Tibial nerve (tissue), 4 donors: ENCODE measurements around the gene KBTBD13. TPM values are rescaled to one million over a fixed set of nuclear protein-coding genes. Genes with fewer than 3 reads are reported as not detected.

Experiments
- DNase-seq, 2 donors: peaks; one replicate each; pipeline ENCODE4 v3.0.0-alpha.2; 2019; ENCODE audit warnings: low spot score in 2 of 2
- H3K27ac ChIP-seq, 4 donors: fragments of 200-600 bp; sonication (generic) in 3 of 4; one replicate each; pipeline ENCODE4 v1.5.1; 2017 to 2019; ENCODE audit warnings: mild to moderate bottlenecking in 1 of 4
- H3K27me3 ChIP-seq, 2 donors: fragments of 200-600 bp; sonication (generic) in 1 of 2; one replicate each; pipeline versions ENCODE4 v1.5.1 to v1.6.0; 2017 to 2019
- H3K36me3 ChIP-seq, 3 donors: fragments of 200-600 bp; sonication (generic); one replicate each; pipeline ENCODE4 v1.5.1; 2018 to 2019
- H3K4me1 ChIP-seq, 4 donors: fragments of 200-600 bp; sonication (generic) in 3 of 4; one replicate each; pipeline ENCODE4 v1.5.1; 2017 to 2019
- H3K4me3 ChIP-seq, 4 donors: fragments of 200-600 bp; sonication (generic) in 3 of 4; one replicate each; pipeline ENCODE4 v1.5.1; 2017 to 2019; ENCODE audit warnings: mild to moderate bottlenecking in 1 of 4, moderate library complexity in 1 of 4
- H3K9me3 ChIP-seq, 4 donors: fragments of 200-600 bp; sonication (generic) in 3 of 4; one replicate each; pipeline ENCODE4 v1.5.1; 2017 to 2019
- CTCF ChIP-seq, 5 experiments: fragments of 200-600 bp in 3 of 5; fragments of 450-650 bp in 2 of 5; sonication (generic) in 3 of 5; IDR thresholded peaks; one replicate each; pipeline ENCODE4 v1.5.1; 2016 to 2019; ENCODE audit warnings: antibody characterized with exemption in 5 of 5, mild to moderate bottlenecking in 3 of 5, moderate library complexity in 2 of 5
- EP300 ChIP-seq, 2 donors: sonication (generic); formaldehyde crosslinking; IDR thresholded peaks; one replicate each; pipeline ENCODE4 v1.6.1; 2017; ENCODE audit warnings: antibody characterized with exemption in 2 of 2, mild to moderate bottlenecking in 1 of 2
- POLR2A ChIP-seq, 2 donors: fragments of 450-650 bp; IDR thresholded peaks; one replicate each; pipeline ENCODE4 v1.6.1; 2017; ENCODE audit warnings: antibody characterized with exemption in 2 of 2, mild to moderate bottlenecking in 2 of 2, moderate library complexity in 2 of 2
- WGBS, 2 donors: methylation state at CpG; one replicate each; pipeline ENCODE4 v1.1.5; 2018; 5-methylcytosine and 5-hydroxymethylcytosine counted together
- total RNA-seq, 4 donors: library from RNA; depleted of rRNA; stranded (reverse); fragments of >200 nt; gene quantifications; one replicate each; pipeline ENCODE4 v1.1.0, GENCODE V29; 2016

KBTBD13 gene
- total RNA-seq, 4 donors from 2014 or later, result not detected

- 75 to 84% methylated on average over 2 of the region's 2 CpGs for WGBS, 2 donors
- no peak overlapping the region for H3K4me3 ChIP-seq
- H3K36me3 ChIP-seq, result peaks cover 0 to 30% (median 0%) of the 10 kb centered on the region in 3 donors
- no peaks in the 10 kb centered on the region for H3K27me3 ChIP-seq
- H3K9me3 ChIP-seq, result no peaks in the 10 kb centered on the region
- no peak for DNase-seq
- H3K4me1 ChIP-seq, result peaks cover 0 to 58% (median 34%) of the 10 kb centered on the region in 4 donors
- H3K27ac ChIP-seq, result no peak overlapping the region
- TF ChIP-seq CTCF (IDR thresholded peaks at IDR 0.05), result no peak
- no peak for TF ChIP-seq POLR2A (IDR thresholded peaks at IDR 0.05)
- no peak for TF ChIP-seq EP300 (IDR thresholded peaks at IDR 0.05)
These were observed 23.6 kb upstream of the KBTBD13 start for GRCh38 chr15:65052956-65053355.

GRCh38 chr15:65054333-65055200 is 22.0 kb upstream of the KBTBD13 start:
- peak overlapping the region in 3 of 4 donors; percentile 54 to 95 (median 94) for H3K27ac ChIP-seq
- DNase-seq, result peak; percentile 69 to 81
- H3K9me3 ChIP-seq, result no peaks in the 10 kb centered on the region
- TF ChIP-seq POLR2A (IDR thresholded peaks at IDR 0.05) (no peak), EP300 (IDR thresholded peaks at IDR 0.05) (peak in 1 of 2 donors; percentile 26), CTCF (IDR thresholded peaks at IDR 0.05) (peak; percentile 80 to 94 (median 89))
- no peaks in the 10 kb centered on the region for H3K27me3 ChIP-seq
- peaks cover 0 to 67% (median 47%) of the 10 kb centered on the region in 4 donors for H3K4me1 ChIP-seq
- 44 to 66% methylated on average over 9 to 20 of the region's 26 CpGs for WGBS, 2 donors
- no peak overlapping the region for H3K4me3 ChIP-seq
- H3K36me3 ChIP-seq, result peaks cover 0 to 34% (median 0%) of the 10 kb centered on the region in 3 donors

GRCh38 chr15:65055201-65055870 is 21.2 kb upstream of the KBTBD13 start:
- peak in 1 of 2 donors; percentile 42 for DNase-seq
- Histone ChIP-seq H3K4me3 (no peak overlapping the region), H3K27ac (peak overlapping the region in 3 of 4 donors; percentile 54 to 95 (median 94)), H3K4me1 (peaks cover 0 to 67% (median 45%) of the 10 kb centered on the region in 4 donors), H3K9me3 (no peaks in the 10 kb centered on the region), H3K36me3 (peaks cover 0 to 34% (median 0%) of the 10 kb centered on the region in 3 donors), H3K27me3 (no peaks in the 10 kb centered on the region)
- WGBS, 2 donors, result 25 to 48% methylated on average over 2 to 6 of the region's 6 CpGs
- TF ChIP-seq EP300 (IDR thresholded peaks at IDR 0.05), result peak in 1 of 2 donors; percentile 37
- TF ChIP-seq POLR2A (IDR thresholded peaks at IDR 0.05), result no peak

GRCh38 chr15:65056106-65056505 is 20.4 kb upstream of the KBTBD13 start:
- 50 to 56% methylated on average over 7 to 9 of the region's 9 CpGs for WGBS, 2 donors
- no peak for DNase-seq
- Histone ChIP-seq H3K27me3 (no peaks in the 10 kb centered on the region), H3K9me3 (no peaks in the 10 kb centered on the region), H3K4me1 (peaks cover 0 to 71% (median 51%) of the 10 kb centered on the region in 4 donors), H3K4me3 (no peak overlapping the region), H3K27ac (peak overlapping the region in 2 of 4 donors; percentile 94 to 95), H3K36me3 (peaks cover 0 to 34% (median 0%) of the 10 kb centered on the region in 3 donors)
- TF ChIP-seq CTCF (IDR thresholded peaks at IDR 0.05) (no peak), POLR2A (IDR thresholded peaks at IDR 0.05) (no peak), EP300 (IDR thresholded peaks at IDR 0.05) (no peak)

- Histone ChIP-seq H3K36me3 (peaks cover 0 to 34% (median 0%) of the 10 kb centered on the region in 3 donors), H3K4me1 (peaks cover 0 to 80% (median 59%) of the 10 kb centered on the region in 4 donors)
- WGBS, 2 donors, result 54 to 57% methylated on average over 8 of the region's 8 CpGs
These were observed 19.5 kb upstream of the KBTBD13 start for GRCh38 chr15:65056868-65057548.

More at GRCh38 chr15:65056868-65057548, 19.5 kb upstream of the KBTBD13 start:
- TF ChIP-seq POLR2A (IDR thresholded peaks at IDR 0.05) (no peak), EP300 (IDR thresholded peaks at IDR 0.05) (no peak), CTCF (IDR thresholded peaks at IDR 0.05) (no peak)
- H3K4me3 ChIP-seq, result no peak overlapping the region
- H3K27ac ChIP-seq, result peak overlapping the region in 3 of 4 donors; percentile 10 to 95 (median 94)
- H3K27me3 ChIP-seq, result no peaks in the 10 kb centered on the region
- DNase-seq, result no peak
- H3K9me3 ChIP-seq, result no peaks in the 10 kb centered on the region
